ENCODE measurements around the gene ACOT13.
"Not testable (repeated sequence)": the region's sequence is repeated elsewhere in the genome, so short reads cannot be mapped to it uniquely, and the experiment has no call there.

The ACOT13 gene

GRCh38 chr6:24666641-24667377 is at the start of gene ACOT13, which contains the start of gene TDP2:
ACOT13 (plus strand) TSS chr6:24667077; CDS start chr6:24667264, 187 bp downstream.
TDP2 (minus strand) TSS chr6:24666899; CDS start chr6:24666862, 37 bp downstream.
- peak; percentile 94 for DNase-seq (ENCODE audit: low read depth)

DNA sequence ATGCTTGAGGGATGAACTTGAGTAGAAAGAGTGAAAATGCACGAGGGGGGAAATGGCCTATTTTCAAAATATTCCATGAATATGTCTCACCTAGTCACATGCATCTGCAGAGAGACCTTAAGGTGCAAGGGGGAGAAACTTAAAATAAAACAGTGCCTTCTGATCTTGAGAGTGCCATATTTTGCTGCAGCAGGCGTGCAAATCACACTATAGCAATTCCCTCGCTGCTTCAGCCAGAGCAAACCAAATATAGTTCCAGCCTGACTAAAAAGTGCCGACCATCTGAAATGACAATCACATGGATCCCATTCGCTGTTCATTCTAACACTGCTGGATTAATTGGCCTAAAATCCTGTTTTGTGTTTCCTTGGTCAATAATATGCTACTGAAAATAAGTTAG is 47.2 kb upstream of the ACOT13 start:
- DNase-seq (ENCODE audit: low read depth), result no peak

GRCh38 chr6:24620637-24621036 is 46.2 kb upstream of the ACOT13 start:
- DNase-seq (ENCODE audit: low read depth), result no peak

DNA sequence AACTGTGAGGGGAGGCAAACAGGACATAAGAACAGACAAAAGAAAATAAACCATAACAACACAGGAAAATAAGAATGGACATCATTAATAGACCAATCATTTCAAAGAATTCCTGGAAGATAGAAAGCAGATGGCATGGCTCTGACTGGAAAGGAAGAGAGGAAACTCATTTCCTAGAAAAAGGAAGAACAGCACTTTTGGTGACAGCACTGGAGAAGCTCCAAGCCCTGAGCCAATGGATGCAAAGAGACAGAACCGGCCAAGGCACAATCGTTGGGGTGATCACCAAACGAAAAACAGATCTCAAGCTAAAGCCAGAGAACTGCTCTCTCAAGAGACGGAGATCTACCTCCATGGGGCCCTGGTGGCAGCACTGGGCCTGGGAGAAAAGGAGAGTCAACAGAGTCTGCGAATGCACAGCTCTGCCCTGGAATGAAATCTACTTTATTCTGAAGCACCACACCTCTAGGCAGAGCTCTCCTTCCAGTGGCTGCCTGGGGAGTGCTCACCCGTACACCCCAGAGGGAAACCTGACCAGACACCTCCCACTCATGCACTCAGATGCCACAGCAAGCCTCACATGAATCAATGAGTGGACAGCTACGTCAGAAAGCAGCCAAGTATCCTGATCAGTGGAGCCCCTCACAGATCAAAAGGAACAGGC is 45.1 kb upstream of the ACOT13 start:
- no peak for DNase-seq (ENCODE audit: low read depth)

DNA sequence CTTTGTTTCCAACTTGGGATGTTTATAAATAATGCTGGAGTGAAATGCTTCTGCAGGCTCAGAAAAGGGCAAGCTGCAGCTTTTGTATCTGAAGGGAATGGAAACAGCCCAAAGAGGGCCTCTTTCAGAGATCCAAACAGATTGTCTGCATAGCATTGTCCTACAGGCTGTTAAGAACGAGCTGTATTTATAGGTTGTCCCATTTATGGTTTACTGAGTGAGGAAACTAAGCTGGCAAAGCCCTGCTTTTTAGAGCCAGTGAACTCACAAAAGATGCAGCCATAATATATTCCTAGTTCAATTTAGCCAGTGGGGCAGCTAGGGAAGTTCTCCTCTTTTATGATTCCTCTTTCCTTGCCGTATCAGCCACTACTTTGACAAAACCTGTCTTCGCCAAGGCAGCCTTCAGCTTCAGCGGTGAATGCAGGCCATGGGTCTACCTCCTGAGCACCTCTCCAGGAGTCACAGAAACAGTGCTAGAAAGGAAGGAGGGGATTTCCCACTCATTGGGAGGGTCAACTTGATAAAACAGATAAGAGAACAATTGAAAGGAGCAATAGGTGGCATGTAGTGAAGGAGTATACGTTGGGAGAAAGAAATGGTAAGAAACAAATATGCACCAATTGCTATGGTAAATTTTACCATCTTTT is 35.9 kb upstream of the ACOT13 start:
- no peak for DNase-seq (ENCODE audit: low read depth)

GRCh38 chr6:24631671-24632070 is 35.2 kb upstream of the ACOT13 start:
- DNase-seq (ENCODE audit: low read depth), result no peak

GRCh38 chr6:24632573-24632972 is 34.3 kb upstream of the ACOT13 start:
- DNase-seq (ENCODE audit: low read depth), result no peak

DNA sequence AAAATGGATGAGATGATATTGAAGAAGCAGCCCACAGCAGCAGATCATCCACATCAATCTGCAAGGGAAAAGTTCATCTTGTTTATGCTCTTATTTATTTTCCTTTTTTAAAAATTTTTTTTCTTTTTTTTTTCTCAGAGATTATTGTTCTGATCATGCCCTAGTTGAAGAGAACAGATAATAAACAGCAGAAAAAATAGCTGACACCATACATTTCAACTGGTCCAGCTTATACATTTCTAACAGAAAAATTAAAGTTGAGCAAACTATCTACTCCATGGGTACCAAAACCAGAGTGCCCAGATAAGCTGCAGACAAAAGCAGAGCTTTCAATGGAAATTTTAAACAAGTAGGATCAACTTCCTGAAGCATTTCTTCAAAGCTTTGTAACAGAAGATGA is 30.2 kb upstream of the ACOT13 start:
- DNase-seq (ENCODE audit: low read depth), result no peak

GRCh38 chr6:24640166-24640565 is 26.7 kb upstream of the ACOT13 start:
- DNase-seq (ENCODE audit: low read depth), result no peak

- not testable (repeated sequence) for DNase-seq (ENCODE audit: low read depth)
Observed at GRCh38 chr6:24640631-24641030, 26.2 kb upstream of the ACOT13 start.

DNA sequence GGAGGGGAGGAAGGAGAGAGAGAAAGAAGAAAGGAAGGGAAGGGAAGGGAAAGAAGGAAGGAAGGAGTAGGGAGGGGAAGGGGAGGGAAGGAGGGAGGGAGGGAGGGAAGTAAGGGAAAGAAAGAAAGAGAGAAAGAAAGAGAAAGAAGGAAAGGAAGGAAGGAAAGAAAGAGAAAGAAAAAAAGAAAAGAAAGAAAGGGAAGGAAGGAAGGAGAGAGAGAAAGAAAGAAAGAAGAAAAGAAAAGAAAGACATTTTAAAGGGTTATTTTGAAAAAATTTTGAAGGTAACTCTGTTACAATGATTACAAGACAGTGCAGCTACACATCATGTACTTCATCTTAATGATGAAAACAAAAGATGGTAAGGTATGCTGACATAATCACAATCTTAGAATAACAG is 24.8 kb upstream of the ACOT13 start:
- no peak for DNase-seq (ENCODE audit: low read depth)

GRCh38 chr6:24643920-24644319 is 23.0 kb upstream of the ACOT13 start:
- no peak for DNase-seq (ENCODE audit: low read depth)

- no peak for DNase-seq (ENCODE audit: low read depth)
Observed at GRCh38 chr6:24644377-24644776, 22.5 kb upstream of the ACOT13 start.

GRCh38 chr6:24646771-24647170 is 20.1 kb upstream of the ACOT13 start:
- no peak for DNase-seq (ENCODE audit: low read depth)

- DNase-seq (ENCODE audit: low read depth), result no peak
Observed at GRCh38 chr6:24648276-24648675, 18.6 kb upstream of the ACOT13 start.

DNA sequence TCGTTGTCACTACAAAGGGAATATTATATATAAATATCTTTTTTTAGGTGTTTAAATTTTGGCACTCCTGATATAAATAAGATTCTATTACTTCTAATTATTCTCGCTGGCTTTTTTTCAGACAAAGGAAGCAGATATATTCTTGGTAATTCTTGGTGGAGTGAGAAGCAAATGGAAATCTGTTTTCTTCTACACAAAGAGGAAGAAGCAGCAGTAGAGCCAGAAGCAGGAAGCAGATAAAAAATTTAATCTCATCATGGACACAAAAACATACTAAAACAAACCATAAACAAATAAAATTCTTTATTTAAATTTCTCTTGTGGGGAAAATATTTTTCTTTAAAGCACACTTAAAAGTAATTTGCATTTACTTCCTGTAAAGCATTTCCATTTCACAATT is 17.2 kb upstream of the ACOT13 start:
- DNase-seq (ENCODE audit: low read depth), result no peak

- no peak for DNase-seq (ENCODE audit: low read depth)
Observed at GRCh38 chr6:24650365-24650764, 16.5 kb upstream of the ACOT13 start.

DNA sequence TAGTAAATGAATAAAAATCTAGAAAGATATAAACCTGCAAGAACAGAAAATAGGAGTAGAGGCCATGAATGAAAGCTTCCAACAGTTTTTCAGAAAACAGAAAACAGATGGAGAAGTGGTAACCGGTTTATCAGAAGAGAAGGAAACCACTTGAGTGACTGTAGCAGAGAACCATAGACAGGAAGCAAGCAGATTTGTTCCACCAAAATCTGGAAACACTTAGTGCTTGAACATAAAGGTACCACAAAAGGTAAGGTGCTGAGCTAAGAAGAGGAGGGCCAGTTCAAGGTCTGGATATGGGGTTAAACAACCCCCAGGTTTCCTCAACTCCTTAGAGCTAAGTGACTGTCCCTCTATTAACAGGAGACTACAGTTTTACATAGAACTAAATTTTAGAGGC is 11.7 kb upstream of the ACOT13 start:
- no peak for DNase-seq (ENCODE audit: low read depth)

- DNase-seq (ENCODE audit: low read depth), result no peak
Observed at GRCh38 chr6:24658573-24659560, 8.0 kb upstream of the ACOT13 start.

DNA sequence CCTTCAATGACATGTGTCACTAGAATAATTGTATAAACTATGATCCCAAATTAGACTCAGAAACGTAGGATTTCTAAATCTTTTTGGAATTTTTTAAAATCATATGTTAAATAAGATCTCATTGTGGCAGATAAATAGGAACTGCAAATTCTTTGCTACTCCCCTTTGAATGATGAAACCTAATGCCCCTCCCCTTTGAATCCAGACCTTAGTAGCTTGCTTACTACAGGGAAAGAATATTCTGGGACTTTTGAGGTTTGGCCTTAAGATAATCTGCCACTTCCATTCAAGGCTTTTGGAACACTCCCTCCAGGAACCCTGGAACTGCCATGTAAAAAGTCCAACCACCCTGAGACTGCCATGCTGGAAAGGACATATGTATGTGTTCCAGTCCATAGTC is 7.3 kb upstream of the ACOT13 start:
- DNase-seq (ENCODE audit: low read depth), result no peak

GRCh38 chr6:24660105-24660504 is 6.8 kb upstream of the ACOT13 start:
- no peak for DNase-seq (ENCODE audit: low read depth)

DNA sequence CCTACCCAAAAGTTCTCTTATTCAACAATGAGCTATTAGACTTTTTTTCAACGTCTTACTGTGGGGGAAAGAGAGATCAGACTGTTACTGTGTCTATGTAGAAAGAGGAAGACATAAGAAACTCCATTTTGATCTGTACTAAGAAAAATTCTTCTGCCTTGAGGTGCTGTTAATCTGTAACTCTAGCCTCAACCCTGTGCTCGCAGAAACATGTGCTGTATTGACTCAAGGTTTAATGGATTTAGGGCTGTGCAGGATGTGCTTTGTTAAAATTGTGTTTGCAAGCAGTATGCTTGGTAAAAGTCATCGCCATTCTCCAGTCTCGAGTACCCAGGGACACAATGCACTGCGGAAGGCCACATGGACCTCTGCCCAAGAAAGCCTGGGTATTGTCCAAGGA is 5.1 kb upstream of the ACOT13 start:
- DNase-seq (ENCODE audit: low read depth), result not testable (repeated sequence)
